Cardiac muscle cell (in vitro differentiated cells and primary cell): ENCODE measurements around the gene ABI1. TPM values are rescaled to one million over a fixed set of nuclear protein-coding genes. Genes with fewer than 3 reads are reported as not detected.

Experiments used
- DNase-seq, 2 donors: peaks; one replicate each; pipeline versions ENCODE4 v3.0.0 to v3.0.0-alpha.2; 2010 to 2017; ENCODE audit warnings: low read depth in 1 of 2, low spot score in 1 of 2
- H3K27ac ChIP-seq: fragments of 200-600 bp; sonication (generic); 2 replicates; pipeline ENCODE4 v1.5.1; 2016
- H3K27me3 ChIP-seq: fragments of 200-600 bp; sonication (generic); 2 replicates; pipeline ENCODE4 v1.6.0; 2016; ENCODE audit warnings: control low read depth
- H3K36me3 ChIP-seq: fragments of 200-600 bp; sonication (generic); 2 replicates; pipeline ENCODE4 v1.5.1; 2016; ENCODE audit warnings: control low read depth
- H3K4me1 ChIP-seq: fragments of 200-600 bp; sonication (generic); 2 replicates; pipeline ENCODE4 v1.8.1; 2017; ENCODE audit warnings: low read depth, mild to moderate bottlenecking, mixed run types
- H3K4me3 ChIP-seq: fragments of 200-600 bp; sonication (generic); 2 replicates; pipeline ENCODE4 v1.5.1; 2016; ENCODE audit warnings: mild to moderate bottlenecking
- H3K9me3 ChIP-seq: fragments of 200-600 bp; sonication (generic); 2 replicates; pipeline ENCODE4 v1.5.1; 2017; ENCODE audit warnings: low read depth, mild to moderate bottlenecking, control low read depth
- CTCF ChIP-seq: IDR thresholded peaks from 2 replicates; pipeline ENCODE4 v1.5.1; 2012; ENCODE audit warnings: low read depth, mild to moderate bottlenecking, low read length
- polyA plus RNA-seq: library from polyadenylated mRNA; unstranded; fragments of >200 nt; fragmentation: Nextera tagmentation; extraction: Ambion mirVana; gene quantifications from 2 replicates; pipeline ENCODE4 v1.2.1, GENCODE V29; 2016
- total RNA-seq: library from RNA; depleted of rRNA; stranded (reverse); fragments of >200 nt; gene quantifications from 2 replicates; pipeline ENCODE4 v1.2.3, GENCODE V29; 2016

The ABI1 gene
- total and polyA plus RNA-seq, 2 experiments from 2014 or later: 36.8 to 38.7 TPM

GRCh38 chr10:26801274-26801673 lies 59.5 kb downstream of the ABI1 start:
- H3K9me3 ChIP-seq: no peaks in the 10 kb centered on the region
- no peak overlapping the region for H3K27ac ChIP-seq
- DNase-seq: no peak
- no peaks in the 10 kb centered on the region for H3K27me3 ChIP-seq
- H3K4me1 ChIP-seq: peaks cover 29% of the 10 kb centered on the region
- no peak for TF ChIP-seq CTCF
- no peaks in the 10 kb centered on the region for H3K36me3 ChIP-seq
- no peak overlapping the region for H3K4me3 ChIP-seq

- TF ChIP-seq CTCF: no peak
- no peaks in the 10 kb centered on the region for H3K27me3 ChIP-seq
Measured at GRCh38 chr10:26800468-26800867, 60.3 kb downstream of the ABI1 start.

GRCh38 chr10:26799342-26799741 lies 61.4 kb downstream of the ABI1 start:
- H3K27ac ChIP-seq: no peak overlapping the region
- DNase-seq: no peak
- no peaks in the 10 kb centered on the region for H3K9me3 ChIP-seq
- no peaks in the 10 kb centered on the region for H3K36me3 ChIP-seq
- H3K27me3 ChIP-seq: no peaks in the 10 kb centered on the region
- peaks cover 9% of the 10 kb centered on the region for H3K4me1 ChIP-seq
- H3K4me3 ChIP-seq: no peak overlapping the region
- no peak for TF ChIP-seq CTCF

More at GRCh38 chr10:26800468-26800867, 60.3 kb downstream of the ABI1 start:
- no peak for DNase-seq
- no peak overlapping the region for H3K27ac ChIP-seq
- H3K4me3 ChIP-seq: no peak overlapping the region
- H3K9me3 ChIP-seq: no peaks in the 10 kb centered on the region
- H3K4me1 ChIP-seq: peaks cover 21% of the 10 kb centered on the region
- H3K36me3 ChIP-seq: no peaks in the 10 kb centered on the region

- peaks cover 8% of the 10 kb centered on the region for H3K4me1 ChIP-seq
- no peaks in the 10 kb centered on the region for H3K27me3 ChIP-seq
- H3K4me3 ChIP-seq: no peak overlapping the region
- TF ChIP-seq CTCF: no peak
- no peak for DNase-seq
- H3K36me3 ChIP-seq: no peaks in the 10 kb centered on the region
- no peak overlapping the region for H3K27ac ChIP-seq
- H3K9me3 ChIP-seq: no peaks in the 10 kb centered on the region
Measured at GRCh38 chr10:26798298-26798697, 62.5 kb downstream of the ABI1 start.

- no peaks in the 10 kb centered on the region for H3K36me3 ChIP-seq
- H3K4me1 ChIP-seq: no peaks in the 10 kb centered on the region
- TF ChIP-seq CTCF: no peak
- H3K27ac ChIP-seq: no peak overlapping the region
- H3K9me3 ChIP-seq: no peaks in the 10 kb centered on the region
- no peaks in the 10 kb centered on the region for H3K27me3 ChIP-seq
- DNase-seq: no peak
- no peak overlapping the region for H3K4me3 ChIP-seq
Measured at GRCh38 chr10:26797340-26797739, 63.4 kb downstream of the ABI1 start.
